ENCODE results near the gene KIAA1586. TPM values are rescaled to one million over a fixed set of nuclear protein-coding genes. Genes with fewer than 3 reads are reported as not detected.

KIAA1586 gene
- total and polyA plus RNA-seq, 2 donors (not counting 3 experiments of a cell fraction or from before 2014, with no cell fraction given): 1.7 to 14.0 TPM

GRCh38 chr6:57086843-57087242 lies 40.4 kb downstream of the KIAA1586 start:
- no peak overlapping the region for H3K27ac ChIP-seq (ENCODE audit: insufficient read depth, low read depth, low read length)
- intact Hi-C loops (cut with micrococcal nuclease): loop anchor here (5.0 kb wide), 2 partner anchors 35 to 185 kb away; no protein-coding TSS in a partner anchor

More at GRCh38 chr6:57086843-57087242, 40.4 kb downstream of the KIAA1586 start:
- no peaks in the 10 kb centered on the region for H3K9me1 ChIP-seq (replicated peaks; ENCODE audit: control insufficient read depth, extremely low read depth, insufficient read depth, low read length)
- FAIRE-seq (no peak), DNase-seq (ENCODE audit: low read depth, low spot score) (no peak)
- no peak for TF ChIP-seq JUN (IDR thresholded peaks at IDR 0.05; ENCODE audit: borderline replicate concordance, insufficient read depth, insufficient read length, low read depth)
- TF ChIP-seq POLR2AphosphoS5 (IDR thresholded peaks at IDR 0.05; ENCODE audit: insufficient read depth, low read depth, low read length): no peak
- TF ChIP-seq GATA2 (IDR thresholded peaks at IDR 0.05; ENCODE audit: insufficient read depth, insufficient read length, low read depth, low read length): no peak
- TF ChIP-seq POLR2A (IDR thresholded peaks at IDR 0.05; ENCODE audit: low read depth, low read length): no peak
- TF ChIP-seq MAX (IDR thresholded peaks at IDR 0.05; ENCODE audit: insufficient read depth, insufficient read length): no peak
- no peak for TF ChIP-seq MYC (IDR thresholded peaks at IDR 0.05; ENCODE audit: low read depth, low read length)
- no peak for TF ChIP-seq EZH2 (IDR thresholded peaks at IDR 0.05; ENCODE audit: borderline replicate concordance, low read depth, low read length, severe bottlenecking)
- no peak for TF ChIP-seq CTCF (IDR thresholded peaks at IDR 0.05; ENCODE audit: extremely low read depth in 1 of 2, insufficient read depth in 1 of 2, low read depth in 1 of 2, low read length in 2 of 2)
- TF ChIP-seq FOS (IDR thresholded peaks at IDR 0.05; ENCODE audit: borderline replicate concordance, insufficient read depth, low read length): no peak
- no peaks in the 10 kb centered on the region for H3K27me3 ChIP-seq (ENCODE audit: control insufficient read depth in 2 of 2, insufficient read depth in 2 of 2, low read length in 2 of 2)
- H3K4me3 ChIP-seq (replicated peaks in 1 of 3; ENCODE audit: insufficient read depth in 1 of 3, low read depth in 1 of 3, low read length in 3 of 3): no peak overlapping the region
- dilution Hi-C loops (cut with MboI; ENCODE audit: extremely low pct_ligation_motif_present, low sequenced_read_pairs): no loop called here
- no peaks in the 10 kb centered on the region for H4K20me1 ChIP-seq (replicated peaks; ENCODE audit: control insufficient read depth, extremely low read depth, insufficient read depth, low read length)
- no peaks in the 10 kb centered on the region for H3K9me3 ChIP-seq (replicated peaks; ENCODE audit: control insufficient read depth, insufficient read depth, low read length)
- H3K36me3 ChIP-seq (ENCODE audit: control insufficient read depth in 2 of 2, extremely low read depth in 1 of 2, insufficient read depth in 2 of 2, low read length in 2 of 2): no peaks in the 10 kb centered on the region
- peaks cover 6% of the 10 kb centered on the region for H3K79me2 ChIP-seq (ENCODE audit: control insufficient read depth, insufficient read depth, low read length)
- H2AFZ ChIP-seq (ENCODE audit: low read depth, low read length): no peak overlapping the region
- POLR2A ChIA-PET: no interaction called here
- BruUV-seq (replicated peaks): no TSS peak
- H3K4me2 ChIP-seq (ENCODE audit: insufficient read depth, low read length): no peak overlapping the region
- H3K9ac ChIP-seq (replicated peaks; ENCODE audit: extremely low read depth, insufficient read depth, low read length): no peak overlapping the region
- peaks cover 11% of the 10 kb centered on the region for H3K4me1 ChIP-seq (ENCODE audit: control insufficient read depth, extremely low read depth, insufficient read depth, low read length)
- CTCF ChIA-PET: no interaction called here

All from endothelial cell of umbilical vein (primary cell).